Nephron progenitor cell (in vitro differentiated cells): ENCODE data around the gene GMDS.
A peak's percentile ranks its signal among the peaks of the same experiment; 100 is the strongest.

ENCODE experiments used
- DNase-seq: peaks from one replicate; pipeline ENCODE4 v3.0.0; 2021
- H3K27ac Mint-ChIP-seq: 2 replicates; pipeline ENCODE4 v1.8.0; 2021; ENCODE audit warnings: mild to moderate bottlenecking, moderate library complexity, mixed read lengths
- H3K27me3 Mint-ChIP-seq: 2 replicates; pipeline ENCODE4 v1.8.0; 2021; ENCODE audit warnings: mild to moderate bottlenecking, low read depth, mixed read lengths; ENCODE audit not compliant: poor library complexity
- H3K36me3 Mint-ChIP-seq: 2 replicates; pipeline ENCODE4 v1.8.0; 2021; ENCODE audit warnings: low read depth, mixed read lengths
- H3K4me1 Mint-ChIP-seq: 2 replicates; pipeline ENCODE4 v1.8.0; 2021; ENCODE audit warnings: mixed read lengths
- H3K4me3 Mint-ChIP-seq: 2 replicates; pipeline ENCODE4 v1.8.0; 2021; ENCODE audit warnings: mild to moderate bottlenecking, moderate library complexity, mixed read lengths
- H3K9me3 Mint-ChIP-seq: 2 replicates; pipeline ENCODE4 v1.8.0; 2021; ENCODE audit warnings: mild to moderate bottlenecking, moderate library complexity, mixed read lengths
- TF ChIP-seq, protein P1 (sequence below): fragments of 200-600 bp; sonication (generic); IDR thresholded peaks from 2 replicates; pipeline ENCODE4 v1.5.0; 2021; ENCODE audit warnings: antibody characterized with exemption

Gene GMDS

DNA sequence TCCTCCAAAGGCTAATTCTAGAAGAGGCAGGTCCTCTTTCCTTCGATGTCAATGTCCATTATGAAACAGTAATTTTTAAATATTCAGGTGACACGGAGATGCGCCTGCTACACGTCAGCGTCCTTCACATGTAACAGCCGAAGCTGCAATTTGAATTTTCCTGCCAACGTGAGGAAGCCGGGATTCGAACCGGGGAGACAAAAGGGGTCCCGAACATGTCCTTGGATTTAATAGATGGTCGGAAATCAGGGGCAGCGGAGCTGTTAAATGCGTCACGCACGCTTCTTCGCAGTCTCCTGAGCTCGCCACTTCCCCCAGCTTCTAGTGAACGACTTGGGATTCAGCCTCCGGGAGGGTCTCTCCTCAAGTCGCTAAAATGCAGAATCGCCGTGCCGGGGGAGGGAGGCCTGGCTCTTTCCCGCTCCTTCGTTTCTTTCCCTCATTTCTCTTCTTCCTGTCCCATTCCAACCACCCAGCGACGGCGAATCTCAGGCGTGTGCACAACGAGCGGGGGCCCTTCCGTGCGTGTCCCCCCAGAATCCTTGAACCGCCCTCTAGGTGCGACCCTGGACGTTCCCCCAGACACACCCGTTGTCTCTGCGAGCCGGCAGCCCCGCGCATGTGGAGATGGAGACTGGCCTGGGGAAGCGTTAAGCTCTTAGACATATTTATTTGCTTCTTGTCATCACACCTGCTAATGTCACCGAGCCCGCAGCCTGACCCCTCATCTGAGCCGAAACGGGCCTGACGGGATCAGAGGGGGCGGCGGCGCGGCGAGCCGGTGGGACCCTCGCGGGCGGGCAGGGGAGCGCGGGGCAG is 637.0 kb downstream of the GMDS start:
- DNase-seq: peak; percentile 52
- peaks cover 58% of the 10 kb centered on the region for H3K4me1 Mint-ChIP-seq
- TF ChIP-seq, protein P1, sequence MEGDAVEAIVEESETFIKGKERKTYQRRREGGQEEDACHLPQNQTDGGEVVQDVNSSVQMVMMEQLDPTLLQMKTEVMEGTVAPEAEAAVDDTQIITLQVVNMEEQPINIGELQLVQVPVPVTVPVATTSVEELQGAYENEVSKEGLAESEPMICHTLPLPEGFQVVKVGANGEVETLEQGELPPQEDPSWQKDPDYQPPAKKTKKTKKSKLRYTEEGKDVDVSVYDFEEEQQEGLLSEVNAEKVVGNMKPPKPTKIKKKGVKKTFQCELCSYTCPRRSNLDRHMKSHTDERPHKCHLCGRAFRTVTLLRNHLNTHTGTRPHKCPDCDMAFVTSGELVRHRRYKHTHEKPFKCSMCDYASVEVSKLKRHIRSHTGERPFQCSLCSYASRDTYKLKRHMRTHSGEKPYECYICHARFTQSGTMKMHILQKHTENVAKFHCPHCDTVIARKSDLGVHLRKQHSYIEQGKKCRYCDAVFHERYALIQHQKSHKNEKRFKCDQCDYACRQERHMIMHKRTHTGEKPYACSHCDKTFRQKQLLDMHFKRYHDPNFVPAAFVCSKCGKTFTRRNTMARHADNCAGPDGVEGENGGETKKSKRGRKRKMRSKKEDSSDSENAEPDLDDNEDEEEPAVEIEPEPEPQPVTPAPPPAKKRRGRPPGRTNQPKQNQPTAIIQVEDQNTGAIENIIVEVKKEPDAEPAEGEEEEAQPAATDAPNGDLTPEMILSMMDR: no peak
- H3K27me3 Mint-ChIP-seq: peaks cover 69% of the 10 kb centered on the region
- H3K36me3 Mint-ChIP-seq: peaks cover 14% of the 10 kb centered on the region
- peak overlapping the region; percentile 95 for H3K27ac Mint-ChIP-seq
- H3K4me3 Mint-ChIP-seq: peak overlapping the region; percentile 93
- H3K9me3 Mint-ChIP-seq: no peaks in the 10 kb centered on the region

DNA sequence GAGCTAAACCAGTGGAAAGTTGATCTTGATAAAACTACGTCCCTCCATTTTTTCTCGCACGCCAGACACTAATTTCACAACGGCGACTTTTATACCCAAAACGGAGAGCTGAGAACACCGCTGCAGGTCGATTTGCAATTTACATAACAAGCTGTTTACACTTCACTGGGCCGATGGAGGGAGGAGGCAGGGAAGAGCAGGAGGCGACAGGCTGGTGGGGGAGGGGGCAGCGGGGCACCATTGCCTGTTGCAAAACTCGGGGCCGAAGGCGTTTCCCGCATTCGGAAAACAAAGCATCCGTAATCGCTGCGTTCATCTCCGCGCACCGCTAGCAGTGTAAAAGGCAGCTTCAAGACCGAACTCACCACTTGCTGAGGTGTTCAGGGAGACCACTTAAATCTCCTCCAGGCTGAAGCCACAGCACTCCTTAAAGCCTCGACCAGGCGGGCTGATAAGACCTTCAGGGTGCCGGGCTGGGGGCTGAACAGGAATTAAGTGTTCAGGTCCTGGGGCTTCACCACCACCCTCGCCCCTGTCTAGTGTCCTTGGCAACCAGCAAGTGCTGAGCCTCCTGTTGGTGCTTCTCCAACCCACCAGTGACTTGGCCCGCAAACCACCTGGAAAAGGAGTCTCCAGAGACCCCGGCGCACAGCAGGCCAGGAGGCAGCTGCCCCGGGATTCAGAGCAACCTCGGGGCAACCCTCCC is 637.7 kb downstream of the GMDS start:
- peak overlapping the region; percentile 95 for H3K27ac Mint-ChIP-seq
- H3K4me1 Mint-ChIP-seq: peaks cover 54% of the 10 kb centered on the region
- peak overlapping the region; percentile 93 for H3K4me3 Mint-ChIP-seq
- peaks cover 10% of the 10 kb centered on the region for H3K36me3 Mint-ChIP-seq
- H3K9me3 Mint-ChIP-seq: no peaks in the 10 kb centered on the region
- TF ChIP-seq, protein P1: no peak
- DNase-seq: peak; percentile 68
- H3K27me3 Mint-ChIP-seq: peaks cover 68% of the 10 kb centered on the region

DNA sequence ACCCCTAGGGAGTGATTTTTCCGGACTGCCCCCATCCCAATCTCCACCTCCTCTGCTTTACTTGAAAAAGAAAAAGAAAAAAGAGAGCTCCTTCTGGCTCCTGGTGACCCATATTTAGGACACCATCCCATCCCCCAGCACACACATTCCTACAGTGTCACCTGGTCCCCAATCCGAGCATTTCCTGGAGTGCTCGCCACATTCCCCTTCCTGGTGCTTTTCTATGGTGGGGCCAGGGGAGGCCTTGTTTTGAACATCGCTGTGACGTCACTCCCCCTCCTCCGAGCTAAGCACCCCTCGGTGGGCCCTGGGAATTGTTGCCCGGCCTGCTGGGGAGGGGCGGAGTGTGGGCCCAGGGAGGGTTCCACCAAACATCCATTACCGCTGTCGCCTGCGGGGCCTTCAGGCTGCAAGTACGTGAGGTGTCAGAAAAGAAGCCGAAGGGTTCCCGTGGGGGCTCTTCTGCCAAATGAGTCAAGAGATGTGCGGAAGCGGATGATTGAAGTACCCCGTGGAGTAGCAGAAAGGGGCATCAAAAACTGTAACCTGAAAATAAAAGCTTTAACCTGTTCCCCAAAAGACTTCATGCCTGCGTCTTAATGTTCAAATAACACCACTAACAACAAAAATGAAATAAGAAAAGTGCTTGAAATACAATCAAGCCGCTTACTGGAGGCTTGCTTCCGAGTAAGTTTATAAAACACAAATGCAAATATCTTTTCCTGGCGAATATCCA is 638.5 kb downstream of the GMDS start:
- TF ChIP-seq, protein P1: no peak
- Mint-ChIP-seq H3K9me3 (no peaks in the 10 kb centered on the region), H3K36me3 (peaks cover 3% of the 10 kb centered on the region), H3K4me1 (peaks cover 47% of the 10 kb centered on the region), H3K27ac (peak overlapping the region; percentile 6), H3K27me3 (peaks cover 63% of the 10 kb centered on the region), H3K4me3 (peak overlapping the region; percentile 93)
- DNase-seq: peak; percentile 64

DNA sequence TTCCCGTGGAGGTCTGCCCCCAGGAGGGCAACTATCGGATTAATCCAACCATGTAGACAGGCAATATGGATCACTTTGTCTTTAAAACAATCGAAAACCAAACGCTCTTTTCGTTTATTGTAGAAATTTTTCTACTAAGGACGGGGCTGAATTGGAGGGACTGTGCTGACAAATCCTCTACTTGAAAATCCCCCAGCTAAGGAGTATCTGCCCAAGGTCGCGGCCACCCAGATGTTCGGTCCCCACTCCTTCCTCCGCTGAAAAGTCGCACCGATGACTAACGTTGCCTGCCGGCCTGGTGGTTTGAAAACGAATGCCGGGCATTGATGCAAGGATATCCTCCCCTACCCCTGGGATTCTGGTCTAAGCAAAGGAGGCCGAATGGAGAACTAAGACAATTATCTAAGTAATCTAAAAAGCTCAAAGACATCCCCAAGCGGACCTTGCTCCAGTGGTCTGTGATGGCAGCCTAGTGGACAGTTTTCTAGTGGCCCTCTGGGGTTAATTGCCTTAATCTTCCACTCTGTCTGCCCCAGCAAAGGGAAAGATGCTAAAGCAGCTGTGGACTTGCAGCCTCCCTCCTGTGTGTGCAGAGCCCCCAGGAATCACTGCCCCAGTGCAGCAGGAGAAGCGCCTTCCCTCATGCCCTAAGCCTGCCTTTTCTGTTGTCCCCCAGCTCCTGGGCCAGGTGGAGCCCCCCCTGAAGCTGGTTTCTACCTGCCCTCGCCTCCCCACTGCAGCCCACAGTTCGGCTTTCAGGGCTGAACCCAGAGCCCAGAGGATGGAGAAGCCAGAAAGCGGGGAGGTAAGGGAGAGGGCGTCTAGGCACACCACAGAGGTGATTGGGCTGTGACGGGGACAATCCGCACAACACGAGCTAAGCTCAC is 639.3 kb downstream of the GMDS start:
- H3K4me3 Mint-ChIP-seq: peak overlapping the region; percentile 93

More for the DNA sequence above, 639.3 kb downstream of the GMDS start:
- Mint-ChIP-seq H3K27ac (no peak overlapping the region), H3K4me1 (peaks cover 47% of the 10 kb centered on the region), H3K9me3 (no peaks in the 10 kb centered on the region), H3K27me3 (peaks cover 60% of the 10 kb centered on the region), H3K36me3 (no peaks in the 10 kb centered on the region)
- DNase-seq: no peak
- TF ChIP-seq, protein P1: no peak
